SHP77 treated with DMSO at 0.1 percent for 48 hours (cell line): ENCODE results near the gene CHI3L1.

ENCODE experiments used
- DNase-seq: peaks from one replicate; lab custom pipeline; 2025; lab: John Stamatoyannopoulos, UW

The CHI3L1 gene

GRCh38 chr1:203151362-203152157 is 34.9 kb downstream of the CHI3L1 start:
- DNase-seq = no peak

GRCh38 chr1:203150511-203151297 is 35.8 kb downstream of the CHI3L1 start:
- no peak for DNase-seq

- DNase-seq = no peak
Observed at GRCh38 chr1:203149188-203149840, 37.2 kb downstream of the CHI3L1 start.

GRCh38 chr1:203148579-203148978 is 37.9 kb downstream of the CHI3L1 start:
- no peak for DNase-seq

GRCh38 chr1:203148127-203148526 is 38.4 kb downstream of the CHI3L1 start:
- DNase-seq = no peak

GRCh38 chr1:203147376-203147775 is 39.1 kb downstream of the CHI3L1 start:
- DNase-seq = no peak

- no peak for DNase-seq
Observed at GRCh38 chr1:203146537-203146936, 40.0 kb downstream of the CHI3L1 start.

- DNase-seq = no peak
Observed at GRCh38 chr1:203146042-203146369, 40.5 kb downstream of the CHI3L1 start.

GRCh38 chr1:203145321-203146041 is 41.0 kb downstream of the CHI3L1 start:
- DNase-seq = no peak

- DNase-seq = no peak
Observed at GRCh38 chr1:203144661-203145060, 41.8 kb downstream of the CHI3L1 start.

GRCh38 chr1:203143641-203144040 is 42.9 kb downstream of the CHI3L1 start:
- DNase-seq = no peak

GRCh38 chr1:203142684-203143408 is 43.7 kb downstream of the CHI3L1 start:
- DNase-seq = peak; percentile 8

GRCh38 chr1:203142124-203142523 is 44.4 kb downstream of the CHI3L1 start:
- DNase-seq = no peak

GRCh38 chr1:203140743-203141520 is 45.6 kb downstream of the CHI3L1 start:
- no peak for DNase-seq

GRCh38 chr1:203139976-203140475 is 46.5 kb downstream of the CHI3L1 start:
- no peak for DNase-seq

- no peak for DNase-seq
Observed at GRCh38 chr1:203138066-203138465, 48.4 kb downstream of the CHI3L1 start.

- DNase-seq = no peak
Observed at GRCh38 chr1:203137324-203137723, 49.2 kb downstream of the CHI3L1 start.

- DNase-seq = no peak
Observed at GRCh38 chr1:203136409-203137042, 50.0 kb downstream of the CHI3L1 start.

- DNase-seq = no peak
Observed at GRCh38 chr1:203135636-203136305, 50.7 kb downstream of the CHI3L1 start.
